Measurements from ENCODE around the gene PACRG. TPM values are rescaled to one million over a fixed set of nuclear protein-coding genes. Genes with fewer than 3 reads are reported as not detected.

Gene PACRG
- polyA plus RNA-seq, 3 donors, result not detected

- Histone ChIP-seq H3K4me3 (replicated peaks in 1 of 3; ENCODE audit: low read depth in 2 of 3, low read length in 3 of 3) (no peak overlapping the region), H4K20me1 (ENCODE audit: insufficient read depth, low read length) (no peaks in the 10 kb centered on the region), H3K79me2 (ENCODE audit: insufficient read depth, low read length) (no peaks in the 10 kb centered on the region), H3K4me1 (ENCODE audit: control insufficient read depth in 1 of 2, insufficient read depth in 2 of 2, low read length in 2 of 2) (no peaks in the 10 kb centered on the region), H3K36me3 (replicated peaks in 1 of 2; ENCODE audit: control insufficient read depth in 1 of 2, insufficient read depth in 2 of 2, low read length in 2 of 2) (no peaks in the 10 kb centered on the region), H3K27ac (ENCODE audit: low read depth in 1 of 2, low read length in 2 of 2) (no peak overlapping the region), H3K27me3 (ENCODE audit: control insufficient read depth in 2 of 2, insufficient read depth in 2 of 2, low read length in 2 of 2) (no peaks in the 10 kb centered on the region), H3K4me2 (replicated peaks; ENCODE audit: extremely low read depth, low read length, poor library complexity, severe bottlenecking) (no peak overlapping the region), H2AFZ (ENCODE audit: insufficient read depth, low read depth, low read length, poor library complexity, severe bottlenecking) (no peak overlapping the region), H3K9ac (ENCODE audit: insufficient read depth, low read length, poor library complexity, severe bottlenecking) (no peak overlapping the region), H3K9me3 (replicated peaks in 1 of 2; ENCODE audit: control insufficient read depth in 1 of 2, insufficient read depth in 1 of 2, low read length in 2 of 2) (no peaks in the 10 kb centered on the region)
- no CpG with 5 or more reads among the region's 1 CpG for WGBS (ENCODE audit: insufficient coverage)
- no peak for TF ChIP-seq CTCF (IDR thresholded peaks at IDR 0.05)
- no peak for DNase-seq
- H3K36me3 Mint-ChIP-seq, result no peaks in the 10 kb centered on the region
- no peaks in the 10 kb centered on the region for H3K4me1 Mint-ChIP-seq
- peaks cover 0 to 4% (median 1%) of the 10 kb centered on the region in 7 donors for H3K9me3 Mint-ChIP-seq
- intact Hi-C loops (cut with micrococcal nuclease), result no loop called here
- no peak overlapping the region for H3K27ac Mint-ChIP-seq
- H3K4me3 Mint-ChIP-seq, result no peak overlapping the region
- H3K27me3 Mint-ChIP-seq (ENCODE audit: low read depth in 3 of 3), result no peaks in the 10 kb centered on the region
Observed at GRCh38 chr6:162679681-162680080, 48.1 kb upstream of the PACRG start.

- no peaks in the 10 kb centered on the region for H3K27me3 ChIP-seq (ENCODE audit: control insufficient read depth in 2 of 2, insufficient read depth in 2 of 2, low read length in 2 of 2)
- no peak overlapping the region for H3K4me3 ChIP-seq (replicated peaks in 1 of 3; ENCODE audit: low read depth in 2 of 3, low read length in 3 of 3)
- DNase-seq, result no peak
- no peaks in the 10 kb centered on the region for H4K20me1 ChIP-seq (ENCODE audit: insufficient read depth, low read length)
- no peaks in the 10 kb centered on the region for H3K36me3 ChIP-seq (replicated peaks in 1 of 2; ENCODE audit: control insufficient read depth in 1 of 2, insufficient read depth in 2 of 2, low read length in 2 of 2)
- Mint-ChIP-seq H3K27ac (no peak overlapping the region), H3K4me1 (no peaks in the 10 kb centered on the region), H3K36me3 (no peaks in the 10 kb centered on the region), H3K9me3 (peaks cover 0 to 2% (median 0%) of the 10 kb centered on the region in 7 donors), H3K4me3 (no peak overlapping the region), H3K27me3 (ENCODE audit: low read depth in 3 of 3) (no peaks in the 10 kb centered on the region)
- no peaks in the 10 kb centered on the region for H3K4me1 ChIP-seq (ENCODE audit: control insufficient read depth in 1 of 2, insufficient read depth in 2 of 2, low read length in 2 of 2)
- H3K9ac ChIP-seq (ENCODE audit: insufficient read depth, low read length, poor library complexity, severe bottlenecking), result no peak overlapping the region
- no peak overlapping the region for H2AFZ ChIP-seq (ENCODE audit: insufficient read depth, low read depth, low read length, poor library complexity, severe bottlenecking)
- intact Hi-C loops (cut with micrococcal nuclease), result no loop called here
- no peak overlapping the region for H3K4me2 ChIP-seq (replicated peaks; ENCODE audit: extremely low read depth, low read length, poor library complexity, severe bottlenecking)
- no peaks in the 10 kb centered on the region for H3K9me3 ChIP-seq (replicated peaks in 1 of 2; ENCODE audit: control insufficient read depth in 1 of 2, insufficient read depth in 1 of 2, low read length in 2 of 2)
- no peaks in the 10 kb centered on the region for H3K79me2 ChIP-seq (ENCODE audit: insufficient read depth, low read length)
- no peak for TF ChIP-seq CTCF (IDR thresholded peaks at IDR 0.05)
- no peak overlapping the region for H3K27ac ChIP-seq (ENCODE audit: low read depth in 1 of 2, low read length in 2 of 2)
Observed at GRCh38 chr6:162680367-162680766, 47.4 kb upstream of the PACRG start.
